GM19438 (cell line): ENCODE data around the gene TLX2.
"Not testable (repeated sequence)": the region's sequence is repeated elsewhere in the genome, so short reads cannot be mapped to it uniquely, and the experiment has no call there.

Experiments
- ATAC-seq: cut with Tn5 transposase; IDR thresholded peaks from one replicate; pipeline ENCODE4 v1.9.1; 2021; ENCODE audit warnings: low read depth; ENCODE audit not compliant: unreplicated experiment

The TLX2 gene

DNA sequence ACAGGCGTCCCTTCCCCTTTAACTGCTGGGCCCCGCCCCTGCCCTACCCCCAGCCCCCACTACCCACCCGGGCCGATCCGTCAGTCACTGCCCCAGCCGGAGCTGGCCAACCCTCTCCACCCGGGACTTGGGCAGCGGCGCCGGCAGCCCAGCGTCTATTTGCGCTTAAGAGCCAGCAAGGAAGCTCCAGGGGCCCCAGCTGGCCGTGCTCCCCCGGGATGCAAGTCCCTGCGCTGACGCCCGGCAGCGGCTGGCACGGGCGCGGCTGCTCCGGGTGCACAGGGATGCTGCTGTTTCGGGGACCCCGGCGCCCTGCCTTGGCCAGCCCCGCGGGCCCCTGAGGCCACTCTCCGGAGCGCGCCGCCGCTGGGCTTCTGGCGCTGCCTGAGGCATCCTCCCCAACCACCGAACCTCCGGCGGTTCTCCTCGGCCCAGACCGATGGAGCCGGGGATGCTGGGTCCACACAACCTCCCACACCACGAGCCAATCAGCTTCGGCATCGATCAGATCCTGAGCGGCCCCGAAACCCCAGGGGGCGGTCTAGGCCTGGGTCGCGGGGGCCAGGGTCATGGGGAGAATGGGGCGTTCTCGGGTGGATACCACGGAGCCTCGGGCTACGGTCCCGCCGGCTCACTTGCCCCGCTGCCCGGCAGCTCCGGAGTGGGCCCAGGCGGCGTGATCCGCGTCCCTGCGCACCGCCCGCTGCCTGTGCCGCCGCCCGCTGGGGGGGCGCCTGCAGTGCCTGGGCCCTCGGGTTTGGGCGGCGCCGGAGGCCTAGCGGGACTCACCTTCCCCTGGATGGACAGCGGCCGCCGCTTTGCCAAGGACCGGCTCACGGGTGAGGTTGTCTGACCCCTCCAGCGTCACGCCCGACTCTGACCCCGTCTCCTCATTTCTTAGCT, at the start of gene TLX2:
TLX2 (plus strand) TSS at position 83 of the 903 bp plus-strand sequence; CDS start at position 440, 357 bp downstream.
- ATAC-seq = no peak

DNA sequence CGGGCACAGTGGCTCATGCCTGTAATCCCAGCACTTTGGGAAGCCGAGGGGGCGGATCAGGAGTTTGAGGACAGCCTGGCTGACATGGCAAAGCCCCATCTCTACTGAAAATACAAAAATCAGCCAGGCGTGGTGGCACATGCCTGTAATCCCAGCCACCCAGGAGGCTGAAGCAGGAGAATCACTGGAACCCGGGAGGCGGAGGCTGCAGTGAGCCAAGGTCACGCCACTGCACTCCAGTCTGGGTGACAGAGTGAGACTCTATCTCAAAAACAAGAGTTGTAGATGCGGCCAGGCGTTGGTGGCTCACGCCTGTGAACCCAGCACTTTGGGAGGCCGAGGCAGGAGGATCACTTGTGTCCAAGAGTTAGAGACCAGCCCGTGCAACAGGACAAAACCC, 43.5 kb upstream of the TLX2 start:
- ATAC-seq = not testable (repeated sequence)

DNA sequence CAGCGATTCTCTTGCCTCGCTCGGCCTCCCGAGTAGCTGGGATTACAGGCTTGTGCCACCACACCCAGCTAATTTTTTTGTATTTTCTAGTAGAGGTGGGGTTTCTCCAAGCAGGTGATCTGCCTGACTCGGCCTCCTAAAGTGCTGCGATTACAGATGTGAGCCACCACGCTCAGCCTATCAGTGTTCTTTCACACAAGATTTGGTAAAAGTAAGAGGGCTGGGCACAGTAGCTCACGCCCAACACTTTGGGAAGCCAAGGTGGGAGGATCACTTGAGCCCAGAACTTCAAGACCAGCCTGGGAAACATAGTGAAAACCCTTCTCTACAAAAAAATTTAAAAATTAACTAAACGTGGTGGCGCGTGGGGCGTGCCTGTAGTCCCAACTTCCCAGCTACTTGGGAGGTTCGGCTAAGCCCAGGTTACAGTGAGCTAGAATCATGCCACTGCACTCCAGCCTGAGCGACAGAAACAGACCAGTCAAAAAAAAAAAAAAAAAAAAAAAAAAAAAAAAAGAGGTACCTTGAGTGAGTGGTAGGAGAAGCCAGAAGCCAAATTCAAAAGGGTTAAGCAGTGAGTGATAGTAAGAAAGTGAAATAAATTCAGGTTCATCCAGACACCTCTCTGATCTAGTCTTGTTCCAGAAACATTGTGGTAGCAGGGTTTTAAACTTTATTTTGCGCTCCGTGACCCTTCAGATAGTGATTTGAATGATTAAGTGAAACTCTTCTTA, 42.8 kb upstream of the TLX2 start:
- no peak for ATAC-seq

DNA sequence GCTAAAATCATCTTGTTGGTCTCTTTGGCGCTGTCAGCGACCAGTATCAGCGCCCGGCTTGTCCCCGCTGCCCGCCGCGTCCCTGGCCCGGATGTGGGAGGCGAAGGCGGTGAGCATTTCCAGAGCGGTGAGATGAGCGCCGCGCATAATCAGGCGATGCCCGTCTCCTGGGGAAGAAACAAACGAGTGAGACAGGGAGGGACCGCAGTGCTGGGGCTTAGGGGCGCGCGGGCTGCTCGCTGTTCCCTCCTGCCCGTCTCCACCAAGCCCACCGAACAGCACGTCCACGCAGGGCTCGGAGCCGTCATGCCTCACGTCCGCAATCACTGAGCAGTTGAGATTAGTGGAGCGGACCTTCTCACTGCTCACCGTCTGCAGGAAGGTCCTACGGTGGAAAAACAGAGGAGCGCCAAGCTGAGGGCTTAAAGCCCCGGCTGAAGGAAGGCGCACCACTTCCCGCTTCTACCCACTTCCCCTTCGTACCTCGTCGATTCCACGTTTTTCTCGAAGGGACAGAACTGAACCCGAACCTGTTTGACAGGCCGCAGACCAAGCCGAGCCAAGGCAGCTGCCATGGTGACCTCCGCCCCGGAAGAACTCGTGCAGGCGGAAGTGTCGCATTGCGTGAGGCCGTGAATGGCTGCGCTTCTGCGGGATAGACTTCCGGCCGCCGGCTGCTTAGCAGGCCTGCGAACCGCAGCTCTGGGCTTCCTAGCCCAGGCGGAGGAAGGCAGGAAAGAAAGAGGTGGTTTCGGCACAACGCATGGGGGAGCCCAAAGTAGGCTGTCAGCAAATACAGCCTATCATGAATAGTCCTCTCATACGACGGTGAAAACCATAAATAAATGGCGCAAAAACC, 41.9 kb upstream of the TLX2 start, which contains the start of gene MRPL53:
MRPL53 (minus strand) TSS at position 595 of the 859 bp plus-strand sequence; CDS start at position 575, 20 bp downstream.
- peak; percentile 91 for ATAC-seq

DNA sequence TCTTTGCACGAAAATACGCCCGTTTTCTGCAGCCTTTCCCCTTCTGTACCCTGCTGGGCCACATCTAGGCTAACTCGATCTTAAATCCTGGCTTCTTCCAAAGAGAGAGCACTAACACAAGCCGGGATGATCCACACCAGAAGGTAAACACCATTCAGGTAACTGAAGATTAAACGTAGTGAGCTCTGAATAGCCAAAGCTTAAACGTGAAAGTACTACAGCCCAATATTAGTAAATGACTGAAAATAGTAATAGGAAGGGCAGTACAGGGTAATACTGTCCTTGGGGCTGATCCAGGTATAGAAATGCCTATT, 41.3 kb upstream of the TLX2 start:
- ATAC-seq = no peak

DNA sequence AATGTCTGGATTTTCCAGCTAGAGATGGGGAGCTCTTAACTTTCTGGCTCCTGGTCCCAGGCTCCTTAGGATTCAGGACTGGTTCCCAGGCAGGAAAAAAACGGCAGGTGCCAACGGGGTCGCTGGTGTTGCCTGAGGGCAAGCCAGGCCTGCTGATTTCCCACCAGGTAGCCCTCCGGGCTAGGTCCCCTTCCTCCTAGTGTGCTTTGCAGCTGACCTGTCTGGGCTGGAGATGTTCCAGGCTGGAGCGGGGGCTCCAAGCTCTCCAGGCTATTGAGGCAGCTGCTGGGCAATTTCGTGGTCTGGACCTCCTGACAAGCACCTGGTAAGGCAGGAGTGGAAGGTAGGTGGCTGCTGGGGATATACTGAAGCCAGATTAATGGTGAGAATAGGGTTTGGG, 39.8 kb upstream of the TLX2 start:
- ATAC-seq = no peak

DNA sequence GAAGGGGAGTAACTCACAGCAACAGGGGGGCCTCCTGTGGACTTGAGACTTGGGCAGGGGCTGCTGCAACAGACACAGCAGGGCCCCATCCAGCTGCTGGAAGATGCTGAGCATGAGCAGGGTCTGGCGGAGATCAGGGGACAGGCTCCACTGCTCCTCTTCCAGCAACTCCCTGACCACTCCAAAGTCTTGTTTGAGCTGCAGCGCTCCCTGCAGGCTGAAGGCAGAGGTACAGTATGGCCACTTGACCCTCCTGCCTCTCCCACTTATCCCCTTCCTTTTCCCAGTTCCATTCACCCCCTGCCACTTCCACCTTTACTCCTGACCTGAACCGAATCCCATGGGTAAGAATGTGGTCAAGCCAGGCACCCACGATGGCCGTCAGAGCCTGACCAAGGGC, 39.4 kb upstream of the TLX2 start:
- no peak for ATAC-seq

DNA sequence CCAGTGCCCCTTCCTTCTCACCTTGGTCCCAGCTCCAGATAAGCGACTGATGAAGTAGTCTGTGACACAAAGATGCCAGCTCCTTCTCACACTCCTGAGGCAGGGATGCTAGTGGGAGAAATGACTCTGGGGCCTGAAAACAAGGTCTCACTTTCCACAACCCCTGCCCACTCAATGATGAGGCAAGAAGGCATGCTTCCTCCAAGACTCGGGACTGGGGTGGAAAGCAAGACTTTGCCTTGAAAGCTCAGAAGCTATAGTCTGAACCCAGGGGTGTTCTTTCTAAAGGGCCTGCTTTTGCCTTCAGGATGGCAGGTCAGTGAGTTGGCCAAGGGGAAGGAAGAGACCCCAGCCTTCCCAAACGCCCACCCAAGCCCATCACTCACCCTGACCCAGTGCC, 32.8 kb upstream of the TLX2 start:
- ATAC-seq = no peak

DNA sequence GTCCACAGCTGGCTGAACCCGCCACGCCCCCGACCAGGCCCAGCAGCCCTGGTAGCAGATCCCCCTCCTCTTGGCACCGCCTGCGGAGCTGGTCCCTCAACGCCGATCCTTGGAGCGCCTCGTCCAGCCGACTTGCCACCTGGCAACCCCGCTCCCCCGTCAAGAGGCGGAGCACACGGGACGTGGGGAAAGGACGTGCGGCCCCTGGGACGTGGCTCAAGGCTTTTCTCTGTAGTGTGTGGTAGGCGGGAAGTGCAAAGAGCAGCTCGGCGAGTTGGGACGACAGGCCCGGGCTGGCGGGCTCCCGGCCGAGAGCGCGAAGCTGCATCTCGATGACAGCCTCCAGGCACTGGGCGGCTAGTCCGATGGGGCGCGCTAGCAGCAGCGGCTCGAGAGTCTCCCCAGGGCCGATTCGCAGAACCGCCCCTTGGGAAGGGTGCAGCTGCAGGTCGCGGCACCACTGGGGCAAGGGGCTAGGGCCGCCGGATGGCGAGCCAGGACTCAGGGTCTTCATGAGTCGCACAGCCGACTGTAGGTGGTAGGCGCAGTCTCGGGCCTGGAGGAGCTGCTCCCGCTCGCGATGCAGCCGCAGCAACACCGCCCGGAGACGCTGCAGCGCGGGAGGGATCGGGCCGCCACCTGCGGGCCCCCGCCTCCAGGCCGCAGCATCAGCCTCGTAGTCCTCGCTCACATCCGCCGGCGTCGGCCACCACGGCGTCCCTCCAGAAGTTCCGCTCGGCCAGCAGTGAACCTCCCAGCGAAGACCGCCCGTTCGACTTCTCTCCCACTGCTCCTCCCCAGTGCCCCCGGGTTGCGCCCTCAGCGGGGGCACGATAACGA, 32.1 kb upstream of the TLX2 start:
- peak; percentile 35 for ATAC-seq

DNA sequence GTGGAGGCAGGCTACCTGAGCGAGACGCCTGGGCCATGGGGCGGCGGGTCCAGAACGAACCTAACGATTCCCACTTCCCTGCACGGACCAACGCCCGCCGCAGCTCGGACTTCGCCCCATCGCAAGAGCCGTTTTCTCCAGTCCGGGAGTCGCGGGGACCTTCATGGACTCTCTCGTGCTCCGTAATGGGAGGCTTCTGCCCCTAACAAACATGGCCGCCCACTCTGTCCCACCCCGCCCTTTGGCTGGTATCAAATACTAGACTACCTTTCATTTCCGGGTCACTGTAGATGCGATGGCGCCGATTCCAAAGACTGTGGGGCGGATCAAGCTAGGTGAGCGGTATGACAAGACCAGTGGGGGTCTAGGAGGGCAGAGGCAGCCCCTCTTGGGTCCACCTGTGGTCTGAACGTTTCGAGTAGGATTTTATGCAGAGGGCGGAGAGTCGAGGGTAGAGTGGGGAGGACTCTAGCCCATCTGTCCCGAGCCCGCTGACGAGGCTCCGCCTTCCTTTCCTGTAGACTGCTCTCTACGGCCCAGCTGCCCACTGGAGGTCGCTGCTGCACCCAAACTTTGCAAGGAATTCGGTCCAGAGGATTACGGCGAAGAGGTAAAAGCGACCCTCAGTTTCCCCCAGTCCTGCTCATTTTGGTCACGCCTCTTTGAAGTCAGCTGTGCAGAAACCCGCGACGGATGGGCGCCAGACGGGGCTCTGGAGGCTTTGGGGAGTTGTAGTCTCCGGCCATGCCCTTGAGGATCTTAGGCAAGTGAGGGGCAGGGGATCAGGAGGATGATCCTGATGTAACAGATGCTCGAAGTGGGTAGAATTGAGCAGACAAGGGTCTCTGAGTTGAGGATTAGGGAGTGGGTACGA, 31.2 kb upstream of the TLX2 start, which contains the start of the genes CCDC142 and TTC31:
CCDC142 (minus strand) TSS at position 198 of the 874 bp plus-strand sequence; CDS start at position 37, 161 bp downstream.
TTC31 (plus strand) TSS at position 281 of the 874 bp plus-strand sequence; CDS start at position 296, 15 bp downstream.
- ATAC-seq = peak; percentile 96

DNA sequence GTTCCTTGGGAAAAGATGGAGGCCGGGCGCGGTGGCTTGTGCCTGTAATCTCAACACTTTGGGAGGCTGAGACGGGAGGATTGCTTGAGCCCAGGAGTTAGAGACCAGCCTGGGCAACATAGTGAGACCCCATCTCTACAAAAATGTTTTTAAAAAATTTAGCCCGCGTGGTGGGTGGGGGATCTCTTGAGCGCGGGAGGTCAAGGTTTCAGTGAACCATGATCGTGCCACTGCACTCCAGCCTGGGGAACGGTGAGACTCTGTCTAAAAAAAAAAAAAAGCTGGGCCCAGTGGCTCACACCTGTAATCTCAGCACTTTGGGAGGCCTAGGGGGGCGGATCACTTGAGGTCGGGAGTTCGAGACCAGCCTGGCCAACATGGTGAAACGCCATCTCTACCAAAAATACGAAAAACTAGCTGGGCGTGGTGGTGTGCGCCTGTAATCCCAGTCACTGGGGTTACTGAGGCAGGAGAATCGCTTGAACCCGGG, 30.5 kb upstream of the TLX2 start:
- ATAC-seq = not testable (repeated sequence)

DNA sequence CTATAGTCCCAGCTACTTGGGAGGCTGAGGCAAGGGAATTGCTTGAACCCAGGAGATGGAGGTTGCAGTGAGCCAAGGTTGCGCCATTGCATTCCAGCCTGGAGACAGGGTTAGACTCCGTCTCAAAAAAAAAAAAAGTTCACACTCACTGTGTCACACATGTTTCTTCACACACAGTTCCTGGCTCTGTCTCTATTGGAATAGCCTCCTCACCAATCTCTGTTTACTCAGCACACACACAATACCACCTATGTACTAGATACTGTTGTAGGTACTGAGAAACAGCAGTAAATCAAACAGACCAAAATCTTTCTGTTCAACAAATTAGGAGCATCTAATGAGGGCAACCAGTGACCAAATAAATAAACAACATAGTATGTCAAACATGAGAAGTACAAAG, 28.1 kb upstream of the TLX2 start:
- ATAC-seq = no peak

DNA sequence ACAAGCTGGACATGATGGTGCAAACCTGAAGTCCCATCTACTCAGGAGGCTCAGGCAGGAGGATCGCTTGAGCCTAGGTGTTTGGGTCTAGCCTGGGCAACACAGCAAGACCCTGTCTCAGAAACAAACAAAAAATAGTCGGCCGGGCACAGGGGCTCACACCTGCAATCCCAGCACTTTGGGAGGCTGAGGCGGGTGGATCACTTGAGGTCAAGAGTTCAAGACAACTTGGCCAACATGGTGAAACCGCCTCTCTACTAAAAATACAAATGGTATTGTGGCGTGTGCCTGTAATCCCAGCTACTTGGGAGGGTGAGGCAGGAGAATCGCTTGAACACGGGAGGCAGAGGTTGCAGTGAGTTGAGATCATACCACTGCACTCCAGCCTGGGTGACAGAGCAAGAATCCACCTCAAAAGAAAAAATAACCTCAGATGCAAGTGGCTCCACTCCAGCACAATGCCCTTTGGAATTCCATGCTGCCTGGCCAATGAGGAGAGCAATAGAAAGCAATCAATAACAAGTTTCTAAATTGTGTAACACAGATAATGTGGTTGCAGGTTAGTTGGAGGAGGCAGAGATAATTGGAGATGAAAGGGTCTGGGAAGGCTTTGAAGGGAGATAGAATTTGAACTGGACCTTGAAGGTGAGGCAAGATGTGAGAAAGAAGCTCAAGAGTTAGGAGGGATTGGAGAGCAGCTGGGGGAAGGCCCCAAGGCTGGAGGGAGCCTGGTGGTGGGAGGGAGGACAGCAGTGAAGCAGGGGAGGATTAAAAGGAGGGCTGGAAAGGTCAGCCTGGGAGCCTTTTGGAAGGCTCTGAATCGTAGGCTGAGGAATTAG, 25.4 kb upstream of the TLX2 start:
- ATAC-seq = no peak

DNA sequence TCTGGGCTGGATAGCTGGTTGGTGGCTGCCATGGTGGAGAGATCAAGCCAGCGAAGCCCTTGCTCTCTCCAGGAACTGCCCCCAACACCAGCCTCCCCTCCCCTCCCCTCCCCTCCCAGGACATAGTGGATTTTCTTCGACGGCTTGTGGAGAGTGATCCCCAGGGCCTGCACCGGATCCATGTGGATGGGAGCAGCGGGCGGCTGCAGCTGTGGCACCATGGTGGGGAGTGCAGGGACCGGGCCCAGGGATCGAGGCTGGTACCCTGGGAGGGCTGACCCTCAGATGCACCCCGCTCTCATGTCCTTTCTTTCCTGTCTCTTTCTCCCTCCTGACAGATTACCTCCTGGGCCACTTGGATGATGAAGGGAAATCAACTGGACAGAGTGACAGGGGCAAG, 24.3 kb upstream of the TLX2 start:
- ATAC-seq = no peak

DNA sequence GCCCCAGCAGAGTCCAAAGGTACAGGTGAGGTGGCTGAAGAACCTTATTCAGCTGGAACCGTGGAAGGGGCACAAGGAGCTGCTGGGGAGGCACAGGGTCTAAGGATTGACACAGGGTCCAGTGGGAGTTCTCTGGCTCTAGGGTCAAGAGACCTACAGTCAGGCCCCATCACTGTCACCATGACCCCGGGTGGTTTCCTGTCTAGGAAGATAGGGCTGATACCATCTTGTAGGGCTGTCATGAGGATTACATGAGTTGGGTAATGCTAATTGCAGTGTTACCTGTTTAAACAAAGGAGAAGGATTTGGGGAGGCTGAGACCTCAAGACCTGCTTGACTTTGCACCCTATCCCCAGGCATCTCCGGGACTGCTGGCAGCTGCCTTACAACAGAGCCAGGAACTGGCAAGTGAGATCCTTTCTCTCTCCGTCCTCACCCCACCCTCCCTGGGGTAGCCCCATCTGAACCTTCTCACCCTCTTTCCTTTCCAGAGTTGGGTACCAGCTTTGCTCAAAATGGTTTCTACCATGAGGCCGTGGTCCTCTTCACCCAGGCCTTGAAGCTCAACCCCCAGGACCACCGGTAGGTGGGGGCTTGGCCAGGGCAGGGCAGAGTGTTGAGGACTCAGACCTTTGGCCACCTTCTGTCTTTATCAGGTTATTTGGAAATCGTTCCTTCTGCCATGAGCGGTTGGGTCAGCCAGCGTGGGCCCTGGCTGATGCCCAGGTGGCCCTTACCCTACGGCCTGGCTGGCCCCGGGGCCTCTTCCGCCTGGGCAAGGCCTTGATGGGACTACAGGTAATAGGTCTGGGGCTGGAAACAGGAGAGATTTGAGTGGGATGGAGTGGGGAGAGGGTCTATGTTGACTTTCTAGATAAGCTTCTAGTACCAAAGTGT, 22.4 kb upstream of the TLX2 start:
- ATAC-seq = no peak

DNA sequence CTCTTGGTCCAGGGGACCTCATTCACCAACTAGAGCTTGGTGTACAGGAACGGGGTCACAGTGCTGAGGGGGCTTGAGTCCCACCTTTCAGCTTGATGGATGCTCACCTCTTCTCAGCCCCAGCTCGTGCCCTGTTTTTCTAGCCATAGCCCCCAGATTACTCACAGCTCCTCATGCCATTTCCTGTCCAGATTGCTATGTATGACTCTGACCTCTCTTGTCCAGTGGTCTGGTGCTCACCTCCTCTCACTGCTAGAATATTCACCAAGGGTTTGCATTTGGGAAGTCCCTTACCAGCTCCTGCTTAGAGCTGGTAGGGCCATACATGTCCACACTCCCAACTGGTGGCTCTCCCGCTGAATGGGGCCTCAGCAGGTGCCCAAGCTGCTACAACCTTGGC, 20.7 kb upstream of the TLX2 start:
- ATAC-seq = no peak

DNA sequence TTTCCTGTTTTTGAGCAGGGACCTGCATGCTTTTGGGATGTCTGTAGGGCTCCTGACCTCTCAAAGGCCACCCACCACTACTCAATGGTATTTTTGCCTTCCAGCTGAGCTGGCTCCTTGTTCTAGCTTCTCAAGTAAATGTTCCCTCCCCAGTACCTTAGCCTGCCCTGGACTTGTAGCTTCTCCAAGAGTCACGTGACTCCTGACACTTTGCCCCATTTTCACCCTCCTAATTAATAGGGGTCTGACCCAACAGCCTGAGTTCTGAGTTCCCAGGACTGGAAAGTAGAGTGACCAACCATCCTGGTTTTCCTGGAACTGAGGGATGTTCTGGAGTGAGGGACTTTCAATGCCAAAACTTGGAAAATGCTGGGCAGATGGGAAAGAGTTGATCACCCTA, 18.8 kb upstream of the TLX2 start:
- ATAC-seq = no peak
